CD4-positive, alpha-beta T cell treated with Interleukin-1 beta for 1 hour (primary cell): Measurements from ENCODE around the gene ASCL2.

Source experiments
- DNase-seq, 2 donors: peaks; one replicate each; pipeline ENCODE4 v3.0.0-alpha.2; 2020 to 2022

Gene ASCL2

DNA sequence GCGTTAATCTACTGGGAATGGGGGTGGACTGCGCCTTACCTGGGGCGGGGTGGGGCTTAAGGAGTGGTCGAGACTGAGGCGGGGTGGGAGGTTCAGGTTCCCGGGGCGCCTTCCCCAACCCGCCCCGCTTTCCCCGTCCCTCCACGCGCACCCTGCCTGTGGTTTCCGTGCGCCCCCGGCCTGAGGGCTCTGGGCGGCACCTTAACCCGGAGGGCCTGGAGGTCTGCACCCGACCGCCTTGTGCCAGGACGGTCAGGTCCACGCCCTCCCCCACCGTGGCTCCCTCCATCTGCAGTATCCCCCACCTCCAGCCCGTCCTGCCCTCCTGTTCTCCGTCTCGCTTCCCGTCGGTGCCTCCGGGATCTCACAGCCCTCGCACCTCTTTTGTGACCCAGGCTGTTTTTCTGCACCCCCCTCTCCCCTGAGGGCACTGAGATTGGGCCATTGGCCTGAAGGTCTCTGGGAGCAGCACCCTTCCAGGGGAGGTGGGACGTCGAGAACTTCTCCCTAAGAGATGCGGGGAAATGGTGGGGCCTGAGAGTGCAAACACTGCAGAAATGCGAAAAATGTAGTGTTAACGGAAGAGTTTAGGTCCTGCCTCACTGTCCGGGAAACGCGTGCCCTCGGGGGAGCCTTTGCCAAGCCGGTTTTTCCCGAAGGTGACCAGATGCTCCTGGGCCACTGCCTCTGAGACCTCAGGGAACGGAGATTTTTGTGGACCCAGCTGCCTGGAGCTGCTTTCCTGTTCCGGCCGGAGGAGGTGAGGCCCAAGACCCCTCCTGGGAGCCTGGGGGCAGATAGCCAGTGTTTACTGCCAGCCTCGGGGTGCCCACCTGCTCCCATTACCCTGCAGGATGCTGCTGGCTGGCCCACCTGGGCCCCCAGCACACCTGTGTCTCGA is 1.2 kb upstream of the ASCL2 start:
- no peak for DNase-seq

DNA sequence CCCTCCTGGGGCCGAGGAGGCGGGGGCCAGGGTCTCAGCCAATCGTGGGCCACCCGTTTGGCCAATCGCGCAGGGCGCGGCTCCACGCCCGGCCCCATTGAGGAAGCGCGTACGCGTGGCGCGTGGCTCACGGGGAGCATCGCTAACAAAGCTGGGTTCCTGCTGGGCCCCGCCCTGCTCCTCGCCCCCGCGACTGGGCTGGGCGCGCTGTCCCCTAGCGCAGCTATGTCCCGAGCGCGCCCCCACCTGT is 614 bp upstream of the ASCL2 start:
- DNase-seq, result peak; percentile 64 to 76

- DNase-seq, result peak; percentile 47 to 64
Measured at GRCh38 chr11:2269601-2270321, 627 bp downstream of the ASCL2 start.

GRCh38 chr11:2268729-2269600 is 1.4 kb downstream of the ASCL2 start:
- peak; percentile 37 to 70 for DNase-seq

DNA sequence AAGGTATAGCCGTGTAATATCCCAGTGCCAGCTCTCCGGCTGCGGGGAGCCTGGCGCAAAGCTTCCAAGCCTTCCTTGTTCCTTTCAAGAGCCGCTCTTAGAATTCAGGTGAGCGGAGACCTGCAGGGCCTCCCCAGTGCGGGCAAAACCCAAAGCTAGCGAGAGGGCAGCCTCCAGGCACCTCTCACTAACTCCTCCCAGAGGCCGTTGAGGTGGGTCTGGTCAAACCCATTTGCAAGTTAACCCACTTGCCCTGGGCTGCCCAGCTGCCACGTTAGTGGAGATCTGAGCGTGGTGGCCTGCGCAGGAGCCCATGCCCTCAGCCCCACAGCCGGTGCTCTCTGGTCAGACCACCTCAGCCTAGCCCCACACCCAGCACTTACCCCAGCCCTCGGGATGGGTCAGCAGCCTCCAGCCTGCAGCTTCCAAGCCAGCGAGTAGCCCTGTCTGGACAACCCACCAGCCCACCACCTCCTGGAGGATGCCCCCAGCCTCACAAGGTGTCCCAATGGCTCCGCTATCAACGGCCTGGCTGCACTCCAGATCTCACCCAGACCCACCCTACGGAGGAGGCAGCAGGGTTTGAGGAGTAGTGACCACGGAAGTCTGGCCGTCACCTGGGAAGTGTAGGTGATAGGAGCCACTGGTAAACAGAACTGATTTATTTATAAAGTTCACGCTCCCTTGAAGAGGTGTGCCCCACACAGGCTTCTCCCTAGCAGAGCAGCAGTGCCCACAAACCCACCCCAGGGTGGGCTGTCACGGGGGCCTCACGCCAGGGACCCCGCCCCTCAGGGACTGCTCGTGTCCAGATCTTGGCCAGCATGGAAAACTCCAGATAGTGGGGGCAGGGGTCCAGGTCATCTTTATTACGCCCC is 2.3 kb downstream of the ASCL2 start:
- no peak for DNase-seq

DNA sequence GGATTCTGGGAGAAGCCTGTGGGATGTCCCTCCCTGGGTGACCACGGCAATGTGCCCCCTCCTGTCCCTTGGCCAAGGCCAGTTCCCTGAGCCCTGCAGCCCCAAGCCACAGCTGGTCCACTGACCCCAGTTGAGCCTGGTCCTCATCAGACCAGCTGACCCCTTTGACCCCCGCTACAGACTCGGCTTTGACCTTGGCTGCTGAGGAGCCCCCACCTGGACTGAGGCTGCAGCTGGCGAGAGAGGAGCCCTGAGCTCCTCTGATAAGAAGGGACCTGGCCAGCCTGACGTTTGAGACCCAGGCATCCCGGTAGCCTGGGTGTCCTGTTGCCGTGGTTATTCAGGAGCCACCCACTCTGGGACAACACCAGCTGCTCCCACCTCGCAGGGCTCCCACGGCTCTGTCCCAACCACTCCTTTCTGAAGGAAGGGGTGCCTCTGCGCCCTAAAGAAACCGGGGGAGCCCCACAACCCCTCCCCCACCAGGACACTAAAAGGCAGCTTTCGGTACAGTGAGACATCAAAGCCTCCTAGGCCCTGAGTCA is 3.0 kb downstream of the ASCL2 start:
- no peak for DNase-seq

DNA sequence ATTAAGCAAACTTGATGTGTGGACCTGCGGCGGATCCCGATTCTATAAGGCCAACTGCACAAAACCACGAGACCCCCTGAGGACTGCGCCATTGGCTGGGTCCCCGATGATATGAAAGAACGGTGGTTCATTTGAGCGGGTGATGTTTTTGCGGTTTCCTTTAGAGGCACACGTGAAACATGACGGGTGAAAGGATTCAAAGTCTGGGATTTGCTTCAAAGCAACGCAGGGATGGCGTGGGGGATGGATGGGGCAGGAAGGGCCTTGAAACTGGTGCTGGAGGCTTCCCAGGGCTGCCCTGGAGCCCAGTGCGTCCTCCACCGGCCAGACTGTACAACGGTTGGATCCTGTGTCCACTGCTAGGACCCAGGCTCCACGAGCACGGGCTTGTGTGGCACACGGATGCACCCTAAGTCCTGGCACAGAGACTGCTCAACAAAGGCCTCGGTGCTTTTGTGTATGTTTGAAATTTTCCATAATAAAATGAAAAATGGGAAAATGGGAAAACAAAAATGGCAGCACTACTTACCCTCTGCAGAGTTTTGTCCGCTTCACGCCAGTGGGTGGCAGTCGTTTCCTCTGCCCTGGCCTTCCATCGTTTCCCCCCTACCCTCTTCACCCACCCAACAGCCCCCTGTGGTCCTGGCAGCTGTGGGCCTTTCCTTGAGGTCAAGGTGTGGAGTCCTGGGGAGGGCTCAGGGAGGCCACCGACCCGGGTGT is 3.6 kb downstream of the ASCL2 start:
- no peak for DNase-seq

DNA sequence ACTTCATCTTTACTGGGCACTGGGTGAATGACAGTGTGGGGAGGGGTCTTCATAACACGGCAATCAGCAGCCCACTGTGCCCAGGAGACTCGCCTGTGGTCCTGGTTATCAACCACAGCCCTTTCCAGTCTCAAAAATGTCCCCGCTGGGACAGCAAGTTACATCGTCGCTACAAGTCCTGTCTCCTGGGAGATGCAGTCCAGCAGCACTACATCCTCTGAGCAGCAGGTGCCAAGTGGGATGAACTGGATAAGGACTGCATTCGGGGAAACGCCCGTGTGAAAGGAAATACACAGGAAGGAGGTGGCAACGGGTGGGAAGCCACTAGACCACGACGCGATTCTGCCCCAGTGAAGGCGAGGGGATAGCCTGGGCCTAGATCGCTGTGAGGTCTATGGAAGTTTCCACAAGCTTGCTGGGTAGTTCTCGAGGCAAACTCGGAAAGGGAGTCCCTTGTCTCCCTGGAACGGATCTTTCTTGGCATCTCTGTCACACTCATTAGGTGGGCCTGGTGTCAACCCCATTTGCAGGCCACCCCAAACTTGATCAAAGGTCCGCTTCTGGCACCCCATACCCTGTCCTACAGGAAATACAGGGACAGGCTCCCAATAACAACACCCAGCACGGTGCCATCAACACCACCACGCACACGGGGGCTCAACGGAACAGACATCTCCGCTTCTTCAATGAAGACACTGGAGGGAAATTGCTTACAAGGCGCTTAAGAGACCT is 4.4 kb downstream of the ASCL2 start:
- no peak for DNase-seq

DNA sequence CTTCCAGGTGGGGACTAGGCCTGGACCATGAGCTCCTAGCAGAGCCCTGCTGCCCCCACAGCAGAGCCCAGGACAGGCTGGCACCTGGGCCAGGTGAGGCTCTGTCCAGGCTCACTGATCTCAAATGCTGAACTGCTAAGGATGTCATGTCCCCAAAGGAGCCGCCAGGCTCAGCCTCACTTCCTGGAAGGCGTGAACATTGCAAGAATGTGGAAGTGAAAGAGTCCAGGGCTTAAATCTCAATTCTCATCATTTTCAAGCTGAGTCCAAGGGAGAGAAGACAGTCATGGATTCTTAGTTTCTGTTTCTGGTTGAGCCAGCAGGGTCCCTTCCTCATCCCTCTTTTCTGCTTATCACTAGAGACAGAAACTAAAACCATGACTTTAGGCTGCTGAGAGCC is 5.0 kb downstream of the ASCL2 start:
- DNase-seq, result peak in 1 of 2 donors; percentile 53

DNA sequence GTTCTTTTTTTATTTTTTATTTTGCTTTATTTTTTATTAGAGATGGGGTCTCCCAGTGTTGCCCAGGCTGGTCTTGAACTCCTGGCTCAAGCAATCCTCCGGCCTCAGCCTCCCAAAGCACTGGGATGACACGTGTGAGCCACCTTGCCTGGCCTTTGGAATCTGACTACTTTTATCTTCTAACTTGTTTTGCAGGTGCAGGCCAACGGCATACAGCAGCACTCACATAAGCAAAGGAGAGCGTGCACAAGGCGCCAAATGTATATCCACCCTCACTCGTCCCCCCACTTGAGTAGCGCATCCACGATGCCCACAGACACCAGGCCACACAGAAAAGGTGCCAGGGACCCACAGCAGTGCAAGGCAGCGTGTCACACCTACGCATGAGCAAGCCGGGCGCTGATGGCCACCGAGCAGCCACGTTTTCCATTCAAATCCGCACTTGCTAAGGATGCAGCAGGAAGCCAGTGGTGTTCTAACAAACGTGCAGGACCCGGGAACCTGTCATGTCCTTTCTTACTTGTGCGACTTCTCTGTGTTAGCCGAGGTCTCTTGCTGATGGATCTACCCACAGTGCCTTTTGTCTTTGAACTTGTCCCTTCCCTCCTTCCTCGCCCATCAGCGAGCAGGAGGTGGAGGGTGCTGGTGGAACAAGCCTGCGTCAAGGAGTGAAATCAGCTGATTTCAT is 5.9 kb downstream of the ASCL2 start:
- no peak for DNase-seq

DNA sequence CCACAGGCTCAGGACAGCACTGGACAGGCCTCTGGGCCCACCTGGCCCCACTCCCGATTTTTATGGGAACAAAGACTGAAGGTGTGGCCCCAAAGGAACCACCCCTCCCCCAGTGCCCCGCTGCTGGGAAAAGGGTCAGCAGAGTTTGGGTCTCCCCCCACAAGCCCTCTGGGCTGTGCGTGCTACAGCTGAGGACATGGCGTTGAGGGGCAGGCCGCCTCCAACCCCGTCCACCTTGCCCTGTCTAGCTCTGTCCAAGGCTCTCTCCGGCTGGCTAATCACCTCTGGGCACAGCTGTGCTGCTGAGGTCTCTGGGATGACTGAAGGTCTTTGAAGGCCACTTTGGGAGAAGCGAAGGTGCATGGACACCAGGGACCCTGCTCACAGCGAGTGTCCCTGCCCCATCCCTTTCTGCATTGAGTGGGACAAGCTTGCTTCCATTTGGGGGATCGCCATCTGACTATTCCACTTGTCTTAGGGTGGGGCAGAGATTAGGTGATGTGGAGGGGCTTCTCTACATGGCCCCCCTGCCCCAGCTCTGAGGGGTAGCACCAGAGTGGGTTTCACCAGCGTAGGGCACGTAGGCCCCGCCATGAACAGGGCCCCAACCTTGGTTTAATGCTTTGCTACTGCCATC is 6.5 kb downstream of the ASCL2 start:
- no peak for DNase-seq

GRCh38 chr11:2263071-2263565 is 7.3 kb downstream of the ASCL2 start:
- DNase-seq, result no peak

- no peak for DNase-seq
Measured at GRCh38 chr11:2262301-2263070, 7.9 kb downstream of the ASCL2 start.

- DNase-seq, result no peak
Measured at GRCh38 chr11:2261436-2262230, 8.8 kb downstream of the ASCL2 start.

- DNase-seq, result no peak
Measured at GRCh38 chr11:2260491-2261364, 9.7 kb downstream of the ASCL2 start.

GRCh38 chr11:2259897-2260451 is 10.4 kb downstream of the ASCL2 start:
- no peak for DNase-seq
